Osteocyte (in vitro differentiated cells): ENCODE data around the gene C1orf159. TPM values are rescaled to one million over a fixed set of nuclear protein-coding genes. Genes with fewer than 3 reads are reported as not detected.

Source experiments
- DNase-seq: peaks from one replicate; pipeline ENCODE4 v3.0.0; 2021; ENCODE audit warnings: mixed read lengths; ENCODE audit not compliant: unreplicated experiment; ENCODE audit errors: extremely low spot score
- H3K27ac Mint-ChIP-seq: one replicate; pipeline ENCODE4 v1.8.0; 2021; ENCODE audit warnings: mild to moderate bottlenecking, mixed read lengths; ENCODE audit not compliant: unreplicated experiment
- H3K27me3 Mint-ChIP-seq: one replicate; pipeline ENCODE4 v1.8.0; 2021; ENCODE audit warnings: mixed read lengths; ENCODE audit not compliant: unreplicated experiment
- H3K36me3 Mint-ChIP-seq: one replicate; pipeline ENCODE4 v1.8.0; 2021; ENCODE audit warnings: mixed read lengths; ENCODE audit not compliant: unreplicated experiment
- H3K4me1 Mint-ChIP-seq: one replicate; pipeline ENCODE4 v1.8.0; 2021; ENCODE audit warnings: mixed read lengths; ENCODE audit not compliant: unreplicated experiment
- H3K4me3 Mint-ChIP-seq: one replicate; pipeline ENCODE4 v1.8.0; 2021; ENCODE audit warnings: mild to moderate bottlenecking, moderate library complexity, mixed read lengths; ENCODE audit not compliant: unreplicated experiment
- H3K9me3 Mint-ChIP-seq: one replicate; pipeline ENCODE4 v1.8.0; 2021; ENCODE audit warnings: mixed read lengths; ENCODE audit not compliant: unreplicated experiment
- CTCF ChIP-seq: fragments of 200-600 bp; sonication (generic); IDR thresholded peaks from 2 replicates; pipeline ENCODE4 v1.5.0; 2021; ENCODE audit warnings: antibody characterized with exemption, mild to moderate bottlenecking, moderate library complexity
- total RNA-seq: library from RNA; stranded (reverse); gene quantifications from 2 replicates; pipeline ENCODE4 v1.2.1, GENCODE V29; 2021

The C1orf159 gene
- total RNA-seq, 1 donor from 2014 or later = 16.9 TPM

DNA sequence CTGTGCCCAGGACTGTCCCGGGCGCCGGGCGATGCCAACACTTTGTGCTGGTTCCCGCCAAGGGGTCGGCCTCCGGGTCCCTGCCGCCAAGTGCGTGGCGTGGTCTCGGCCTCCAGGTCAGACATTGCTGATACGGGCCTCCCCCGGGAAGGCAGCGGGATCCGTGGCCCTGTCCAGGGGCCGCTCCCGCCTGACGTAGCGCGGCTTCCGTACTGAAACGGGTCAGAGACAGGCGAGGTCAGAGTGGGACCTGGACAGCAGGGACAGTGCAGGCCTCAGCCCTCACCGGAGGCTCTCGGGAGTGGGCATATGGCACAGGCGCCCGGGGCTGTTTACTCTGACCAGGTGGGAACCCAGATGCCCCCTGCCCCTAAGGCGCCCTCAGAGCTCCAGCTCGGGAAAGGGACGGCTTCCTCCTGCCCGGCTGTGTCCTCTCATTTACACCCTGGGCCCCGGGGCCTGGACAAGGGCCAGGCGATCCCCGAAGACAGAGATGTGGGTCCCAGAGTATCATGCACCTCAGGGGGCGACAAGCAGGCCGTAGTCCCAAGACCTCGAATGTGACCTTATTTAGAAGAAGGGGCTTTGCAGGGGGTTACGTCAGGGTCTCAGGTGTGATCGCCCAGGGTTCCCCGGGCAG, 33.0 kb downstream of the C1orf159 start:
- peak; percentile 85 for DNase-seq
- Mint-ChIP-seq H3K27me3 (no peaks in the 10 kb centered on the region), H3K4me3 (no peak overlapping the region), H3K9me3 (no peaks in the 10 kb centered on the region), H3K27ac (no peak overlapping the region), H3K36me3 (peaks cover 3% of the 10 kb centered on the region), H3K4me1 (peaks cover 9% of the 10 kb centered on the region)
- no peak for TF ChIP-seq CTCF

DNA sequence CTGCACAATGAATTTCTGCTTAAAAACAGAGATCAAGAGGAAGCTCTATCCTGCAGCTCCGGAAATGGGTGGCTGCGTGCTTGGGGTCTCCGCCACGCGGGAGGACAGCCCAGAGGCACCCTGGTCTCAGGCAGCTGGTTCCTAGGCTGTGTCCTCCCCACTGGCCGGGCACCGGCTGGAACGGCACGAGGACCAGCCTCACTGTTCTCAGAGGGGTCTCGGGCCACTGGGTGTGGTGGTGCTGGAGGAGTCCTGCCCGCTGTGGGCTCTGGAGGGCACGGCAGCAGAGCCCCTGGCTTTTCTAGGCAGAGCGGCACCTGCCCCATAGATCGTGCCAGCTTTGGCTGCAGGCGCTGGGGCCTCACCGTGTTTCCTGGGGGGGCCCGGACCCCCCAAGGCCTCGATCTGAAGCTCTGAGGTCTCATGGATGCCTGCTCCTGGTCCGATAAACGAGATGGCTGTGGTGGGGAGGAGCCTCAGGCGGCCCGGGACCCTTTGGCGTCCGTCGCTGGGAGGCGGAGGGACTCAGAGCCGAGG, 33.6 kb downstream of the C1orf159 start:
- Mint-ChIP-seq H3K27me3 (no peaks in the 10 kb centered on the region), H3K4me3 (no peak overlapping the region), H3K4me1 (peaks cover 9% of the 10 kb centered on the region), H3K36me3 (peaks cover 3% of the 10 kb centered on the region), H3K9me3 (no peaks in the 10 kb centered on the region), H3K27ac (no peak overlapping the region)
- no peak for TF ChIP-seq CTCF
- peak; percentile 81 for DNase-seq

DNA sequence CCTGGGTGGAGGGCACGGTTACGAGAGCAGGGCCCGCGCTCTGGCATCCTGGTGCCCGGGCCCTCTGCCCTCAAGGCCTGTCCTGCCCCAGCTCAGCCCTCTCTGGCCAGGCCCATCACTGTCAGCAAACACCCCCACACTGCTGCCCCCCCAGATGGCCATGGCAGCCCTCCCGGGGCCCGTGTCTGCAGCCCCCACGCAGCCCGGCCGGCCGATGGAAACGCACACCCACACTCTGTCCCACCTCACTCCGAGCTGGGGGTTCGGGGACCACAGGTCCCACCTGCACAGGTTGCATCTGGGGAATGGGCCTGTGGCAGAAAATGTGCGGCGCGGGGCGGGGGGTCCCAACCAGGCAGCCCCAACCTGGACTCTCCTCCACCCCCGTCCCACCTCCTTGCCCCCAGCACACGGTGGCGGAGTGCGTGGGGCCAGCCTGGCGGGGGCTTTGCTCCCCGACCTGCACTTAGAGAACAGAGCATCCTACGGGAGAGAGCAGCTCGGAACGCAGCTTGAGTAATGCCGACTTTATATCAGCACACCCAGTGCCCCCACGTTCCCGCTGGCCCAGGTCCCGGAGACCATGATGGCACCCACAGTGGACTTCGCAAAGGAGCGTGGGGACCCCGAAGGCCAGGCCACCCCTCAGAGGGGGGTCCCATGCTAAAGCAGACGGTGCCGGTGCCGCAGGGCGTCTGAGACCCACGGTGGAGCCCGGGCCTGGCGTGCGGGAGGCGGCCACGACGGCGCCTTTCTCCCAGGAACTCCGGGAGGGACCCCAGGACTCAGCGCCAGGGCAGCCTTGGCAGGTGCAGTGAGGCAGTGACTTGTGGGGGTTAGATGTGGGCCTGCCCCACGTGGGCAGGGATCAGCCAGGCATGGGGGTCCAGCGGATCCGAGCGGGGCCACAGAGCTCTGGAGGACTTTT, 34.3 kb downstream of the C1orf159 start:
- Mint-ChIP-seq H3K27ac (no peak overlapping the region), H3K4me1 (peaks cover 9% of the 10 kb centered on the region), H3K36me3 (peaks cover 3% of the 10 kb centered on the region), H3K4me3 (no peak overlapping the region), H3K9me3 (no peaks in the 10 kb centered on the region), H3K27me3 (no peaks in the 10 kb centered on the region)
- TF ChIP-seq CTCF = no peak
- DNase-seq = peak; percentile 83

- Mint-ChIP-seq H3K27ac (no peak overlapping the region), H3K27me3 (no peaks in the 10 kb centered on the region), H3K9me3 (no peaks in the 10 kb centered on the region), H3K4me3 (no peak overlapping the region), H3K4me1 (peaks cover 9% of the 10 kb centered on the region), H3K36me3 (peaks cover 3% of the 10 kb centered on the region)
- TF ChIP-seq CTCF = no peak
- DNase-seq = peak; percentile 78
Observed at GRCh38 chr1:1080951-1081310, 35.0 kb downstream of the C1orf159 start.
